ENCODE measurements around the gene KCNQ5.

Gene KCNQ5

DNA sequence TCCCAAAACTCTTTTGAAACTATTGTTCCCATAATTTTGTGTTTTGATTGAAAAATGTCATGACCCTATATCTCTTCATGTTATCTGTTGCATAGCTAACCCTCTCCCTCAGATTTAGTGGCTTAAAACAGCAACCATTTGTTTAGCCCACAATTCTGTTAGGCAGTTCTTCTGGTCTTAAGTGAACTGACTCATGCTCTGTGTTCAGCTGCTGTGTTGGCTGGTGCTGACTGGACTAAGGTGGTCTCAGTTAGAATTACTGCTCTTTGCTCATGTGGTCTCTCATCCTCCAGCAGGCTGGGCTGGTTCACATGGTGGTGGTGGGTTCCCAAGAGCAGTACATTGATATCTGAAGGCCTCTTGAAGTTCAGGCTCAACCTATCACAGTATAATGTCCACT, 522.7 kb downstream of the KCNQ5 start:
- TF ChIP-seq CTCF (IDR thresholded peaks at IDR 0.05; ENCODE audit: insufficient read depth, missing control alignments) = no peak
- FAIRE-seq = no peak
- DNase-seq (ENCODE audit: insufficient read length, low spot score) = no peak

- FAIRE-seq (no peak), DNase-seq (ENCODE audit: insufficient read length, low spot score) (no peak)
- TF ChIP-seq CTCF (IDR thresholded peaks at IDR 0.05; ENCODE audit: insufficient read depth, missing control alignments) = no peak
These were observed 523.8 kb downstream of the KCNQ5 start for GRCh38 chr6:73145690-73146089.

- DNase-seq (ENCODE audit: insufficient read length, low spot score) (no peak), FAIRE-seq (no peak)
- no peak for TF ChIP-seq CTCF (IDR thresholded peaks at IDR 0.05; ENCODE audit: insufficient read depth, missing control alignments)
These were observed 529.9 kb downstream of the KCNQ5 start for GRCh38 chr6:73151732-73152131.

GRCh38 chr6:73152556-73152955, 530.7 kb downstream of the KCNQ5 start:
- DNase-seq (ENCODE audit: insufficient read length, low spot score) = no peak
- TF ChIP-seq CTCF (IDR thresholded peaks at IDR 0.05; ENCODE audit: insufficient read depth, missing control alignments) = no peak
- no peak for FAIRE-seq

DNA sequence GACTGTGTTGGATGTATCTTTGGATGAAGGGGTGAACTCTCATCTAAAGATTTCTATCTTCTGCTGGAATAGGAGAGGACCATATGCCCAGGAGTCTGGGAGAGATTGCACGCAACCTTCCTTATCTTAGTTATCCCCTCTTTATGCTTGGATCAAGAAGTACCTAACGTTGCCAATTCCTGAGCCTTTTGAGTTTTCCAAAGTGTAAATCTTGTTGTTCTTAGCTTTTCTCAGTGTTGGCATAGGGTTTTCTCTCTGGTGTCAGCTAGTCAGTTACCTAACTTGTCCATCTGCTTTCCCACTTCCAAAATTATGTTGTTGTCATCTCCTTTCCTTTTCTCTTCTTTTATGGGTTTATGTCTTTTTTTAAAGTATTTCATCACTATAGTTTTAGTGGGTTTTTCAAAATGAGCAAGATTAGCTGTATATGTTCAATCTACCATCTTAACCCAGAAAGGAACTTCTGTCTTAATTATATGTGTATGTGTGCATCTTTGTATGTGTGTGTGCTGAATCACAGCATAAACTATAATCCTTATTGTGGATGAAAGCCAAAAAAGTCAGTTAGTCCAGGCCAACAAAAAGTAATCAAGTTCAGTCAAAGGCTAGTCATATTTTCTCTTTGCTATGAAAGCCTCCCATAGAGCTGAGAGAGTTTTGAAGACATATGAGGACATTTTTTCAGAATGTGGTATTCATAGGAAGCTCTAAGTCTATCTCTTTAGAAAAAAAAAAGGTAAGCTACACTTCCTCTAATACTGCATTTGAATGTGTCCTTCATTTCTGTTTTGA, 531.3 kb downstream of the KCNQ5 start:
- TF ChIP-seq CTCF (IDR thresholded peaks at IDR 0.05; ENCODE audit: insufficient read depth, missing control alignments) = no peak
- FAIRE-seq = no peak
- no peak for DNase-seq (ENCODE audit: insufficient read length, low spot score)

DNA sequence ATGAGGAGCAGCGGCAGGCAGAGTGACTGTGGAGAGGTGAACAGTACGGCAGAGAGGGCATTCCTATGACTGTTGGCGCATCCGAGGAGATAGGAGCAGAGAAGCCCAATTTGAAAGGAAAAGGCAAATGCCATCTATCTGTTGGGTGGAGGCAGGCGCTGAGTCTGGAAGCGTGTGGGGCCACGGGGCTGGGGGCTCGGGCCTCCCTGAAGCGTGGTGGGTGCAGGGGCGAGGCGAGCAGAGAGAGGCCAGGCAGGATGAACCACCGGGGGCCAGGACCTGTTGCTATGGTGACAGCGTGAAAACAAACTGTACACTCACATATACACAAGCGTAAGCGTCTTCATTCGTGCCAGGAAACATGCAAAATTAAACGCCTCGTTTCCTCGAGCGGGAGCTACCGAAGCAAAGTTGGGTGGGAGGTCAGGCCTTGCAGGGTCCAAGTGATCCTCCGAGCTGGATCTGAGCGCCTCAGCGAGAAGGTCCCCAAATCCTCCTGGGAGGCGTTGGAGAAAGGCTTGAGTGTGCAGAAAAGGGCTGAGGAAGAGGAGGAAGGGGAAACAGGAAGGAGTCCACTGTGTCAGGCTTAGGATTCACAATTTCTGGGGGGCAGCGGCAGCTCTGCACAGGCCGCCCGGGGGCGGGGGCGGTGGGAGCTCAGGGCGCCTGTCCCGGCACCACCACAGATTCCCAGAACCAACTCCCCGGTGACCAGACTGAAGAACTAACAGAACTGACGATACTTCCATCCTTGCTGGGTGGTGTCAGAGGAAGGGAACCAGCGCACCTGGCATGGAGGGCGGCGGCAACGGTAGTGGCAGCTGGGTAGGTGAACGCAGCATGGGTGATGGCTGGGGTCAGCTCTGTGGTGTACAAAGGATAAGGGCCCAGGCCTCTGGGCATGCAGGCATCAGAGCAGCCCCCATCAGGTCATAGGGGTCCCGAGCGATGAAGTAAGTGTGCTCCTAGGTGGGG, 535.2 kb downstream of the KCNQ5 start:
- DNase-seq (ENCODE audit: insufficient read length, low spot score) (no peak), FAIRE-seq (no peak)
- TF ChIP-seq CTCF (IDR thresholded peaks at IDR 0.05; ENCODE audit: insufficient read depth, missing control alignments) = no peak

All from D721Med (cell line).